ENCODE results near the gene BUB1B.

- TF ChIP-seq CTCF (IDR thresholded peaks at IDR 0.05) = no peak
- TF ChIP-seq ZFX (IDR thresholded peaks at IDR 0.05; ENCODE audit: borderline replicate concordance) = no peak
These were observed 84.2 kb downstream of the BUB1B start for GRCh38 chr15:40244961-40245523.
